GM12872 (cell line): ENCODE data around the gene MRGPRG.

Source experiments
- TF ChIP-seq, protein P1 (sequence below): IDR thresholded peaks from 3 replicates; pipeline ENCODE4 v1.5.1; 2011; ENCODE audit warnings: low read depth, mild to moderate bottlenecking, low read length, moderate library complexity; ENCODE audit not compliant: insufficient read depth

The MRGPRG gene

GRCh38 chr11:3182462-3182852 is 36.2 kb downstream of the MRGPRG start:
- TF ChIP-seq, protein P1, sequence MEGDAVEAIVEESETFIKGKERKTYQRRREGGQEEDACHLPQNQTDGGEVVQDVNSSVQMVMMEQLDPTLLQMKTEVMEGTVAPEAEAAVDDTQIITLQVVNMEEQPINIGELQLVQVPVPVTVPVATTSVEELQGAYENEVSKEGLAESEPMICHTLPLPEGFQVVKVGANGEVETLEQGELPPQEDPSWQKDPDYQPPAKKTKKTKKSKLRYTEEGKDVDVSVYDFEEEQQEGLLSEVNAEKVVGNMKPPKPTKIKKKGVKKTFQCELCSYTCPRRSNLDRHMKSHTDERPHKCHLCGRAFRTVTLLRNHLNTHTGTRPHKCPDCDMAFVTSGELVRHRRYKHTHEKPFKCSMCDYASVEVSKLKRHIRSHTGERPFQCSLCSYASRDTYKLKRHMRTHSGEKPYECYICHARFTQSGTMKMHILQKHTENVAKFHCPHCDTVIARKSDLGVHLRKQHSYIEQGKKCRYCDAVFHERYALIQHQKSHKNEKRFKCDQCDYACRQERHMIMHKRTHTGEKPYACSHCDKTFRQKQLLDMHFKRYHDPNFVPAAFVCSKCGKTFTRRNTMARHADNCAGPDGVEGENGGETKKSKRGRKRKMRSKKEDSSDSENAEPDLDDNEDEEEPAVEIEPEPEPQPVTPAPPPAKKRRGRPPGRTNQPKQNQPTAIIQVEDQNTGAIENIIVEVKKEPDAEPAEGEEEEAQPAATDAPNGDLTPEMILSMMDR, result no peak

DNA sequence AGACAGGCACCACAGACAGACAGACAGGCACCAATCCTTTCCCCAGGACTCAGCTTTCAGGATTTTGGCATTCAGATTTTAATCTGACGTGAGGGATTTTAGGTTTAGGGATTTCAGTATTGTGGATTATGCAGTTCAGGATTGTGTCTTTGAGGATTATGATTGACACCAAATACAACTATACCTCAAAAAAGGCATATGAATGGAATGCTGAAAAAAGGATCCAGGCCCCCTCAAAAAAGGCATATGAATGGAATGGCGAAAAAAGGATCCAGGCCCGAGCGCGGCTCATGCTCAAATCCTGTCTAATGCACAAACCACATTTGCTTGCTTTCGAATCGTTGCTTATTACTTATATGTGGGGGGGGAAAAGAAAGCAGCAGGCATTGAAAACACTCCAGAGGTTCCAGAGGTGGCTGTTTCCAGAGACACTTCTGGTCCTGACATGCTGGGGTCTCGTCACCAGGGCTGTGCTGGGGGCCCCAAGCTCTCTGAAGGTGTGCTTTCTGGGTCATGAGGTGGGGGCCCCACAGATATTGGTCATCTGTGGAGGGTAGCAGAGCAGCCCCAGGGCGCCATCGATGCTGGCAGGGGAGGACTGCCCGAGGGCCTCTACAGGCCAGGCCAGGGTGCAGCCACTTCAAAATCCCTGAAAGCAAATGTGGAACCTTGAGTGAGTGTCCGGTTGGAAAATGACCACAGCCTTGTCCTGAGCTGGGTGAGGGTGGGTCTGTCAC is 36.7 kb downstream of the MRGPRG start:
- TF ChIP-seq, protein P1, result no peak

GRCh38 chr11:3180869-3181268 is 37.7 kb downstream of the MRGPRG start:
- TF ChIP-seq, protein P1, result no peak

DNA sequence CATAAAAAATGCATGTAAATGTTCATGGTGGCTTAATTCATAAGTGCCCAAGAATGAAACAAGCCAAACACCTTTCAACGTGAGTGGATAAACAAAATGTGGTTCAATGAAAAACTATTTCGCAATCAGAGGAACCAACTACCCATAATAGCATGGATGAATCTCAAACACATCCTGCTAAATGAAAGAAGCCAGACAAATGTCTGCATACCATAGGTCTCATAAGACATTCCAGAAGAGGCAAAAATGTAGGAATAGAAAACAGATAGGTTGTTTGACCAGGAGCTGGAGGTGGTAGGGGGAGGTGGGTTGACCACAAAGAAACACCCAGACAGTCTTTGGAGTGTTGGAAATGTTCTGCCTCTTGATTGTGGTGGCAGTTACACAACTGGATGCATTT is 40.3 kb downstream of the MRGPRG start:
- TF ChIP-seq, protein P1, result no peak

DNA sequence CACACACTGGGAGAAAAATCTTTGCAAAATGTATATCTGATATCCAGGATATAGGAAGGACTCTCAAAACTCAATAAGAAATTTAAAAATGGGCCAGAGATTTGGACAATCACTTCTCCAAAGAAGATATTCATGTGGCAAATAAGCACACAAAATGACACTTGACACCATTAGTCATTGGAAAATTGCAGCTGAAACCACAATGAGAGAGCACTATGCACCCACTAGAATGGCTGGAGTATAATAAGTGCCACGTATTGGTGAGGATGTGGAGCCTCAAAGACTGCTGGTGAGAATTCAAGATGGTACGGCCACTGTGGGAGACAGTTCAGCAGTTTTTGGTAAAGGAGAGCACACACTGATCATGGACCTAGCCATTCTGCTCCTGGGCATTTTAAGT is 40.7 kb downstream of the MRGPRG start:
- TF ChIP-seq, protein P1, result no peak

GRCh38 chr11:3176487-3176886 is 42.1 kb downstream of the MRGPRG start:
- TF ChIP-seq, protein P1, result no peak

DNA sequence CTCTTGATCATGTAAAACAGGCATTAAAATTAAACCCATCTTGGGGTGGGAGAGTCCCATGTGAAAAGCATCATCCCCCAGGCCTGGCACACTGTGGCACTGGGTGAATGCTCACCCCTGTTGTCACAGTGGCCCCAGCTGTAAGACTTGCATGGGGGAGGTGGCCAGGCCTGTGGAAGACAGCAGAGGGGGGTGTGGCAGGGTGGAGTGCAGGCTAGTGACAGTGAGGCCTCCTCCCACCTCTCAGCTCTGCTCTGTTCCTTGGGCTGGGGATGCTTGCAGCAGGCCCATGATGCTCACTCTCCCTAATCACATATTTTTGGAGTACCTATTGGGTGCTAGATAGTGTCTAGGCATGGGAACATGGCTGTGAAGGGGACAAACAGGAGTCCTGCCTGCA is 43.4 kb downstream of the MRGPRG start:
- TF ChIP-seq, protein P1, result no peak
